22Rv1 (cell line): ENCODE data around the gene SERPINE1.

Experiments
- CTCF ChIP-seq: fragments of 450-650 bp; IDR thresholded peaks from 2 replicates; pipeline ENCODE4 v1.5.1; 2017; ENCODE audit warnings: mild to moderate bottlenecking
- ZFX ChIP-seq: fragments of 450-650 bp; IDR thresholded peaks from 2 replicates; pipeline ENCODE4 v1.6.1; 2017; ENCODE audit warnings: antibody characterized with exemption, borderline replicate concordance

DNA sequence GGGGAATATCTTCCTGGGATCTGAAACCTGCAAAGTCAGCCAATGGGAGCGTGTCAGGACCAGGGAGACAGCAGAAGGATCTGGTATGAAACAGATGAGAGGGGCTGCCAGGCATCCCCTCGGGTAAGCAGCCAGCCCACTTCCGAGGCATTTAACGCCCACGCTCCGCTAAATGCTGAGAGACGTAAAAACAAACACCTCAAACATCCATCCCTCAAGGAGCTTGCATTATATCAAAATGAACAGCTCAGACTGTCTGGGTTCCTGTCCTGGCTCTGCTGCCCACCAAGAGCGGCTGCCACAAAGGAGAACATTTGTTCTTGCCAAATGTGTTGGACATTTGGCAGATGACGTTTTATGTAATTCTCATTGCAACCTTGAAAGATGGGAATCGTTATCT is 7.0 kb upstream of the SERPINE1 start:
- TF ChIP-seq CTCF (no peak), ZFX (no peak)
